Right lobe of liver (tissue), 6 donors: ENCODE measurements around the gene CARS1. TPM values are rescaled to one million over a fixed set of nuclear protein-coding genes. Genes with fewer than 3 reads are reported as not detected.

ENCODE experiments used
- ATAC-seq, 4 donors: fragments of 200-7000 bp; cut with Tn5 transposase; one replicate each; pipeline ENCODE4 v1.9.1; 2020; ENCODE audit warnings: mild to moderate bottlenecking in 4 of 4, moderate library complexity in 4 of 4
- DNase-seq, 3 donors: peaks; one replicate each; pipeline ENCODE4 v3.0.0-alpha.2; 2020
- H3K27ac ChIP-seq, 3 donors: fragments of 200-600 bp; one replicate each; pipeline ENCODE4 v1.8.0; 2022
- H3K27me3 ChIP-seq, 2 donors: fragments of 200-600 bp; one replicate each; pipeline ENCODE4 v1.8.0; 2022
- H3K36me3 ChIP-seq, 4 donors: fragments of 200-600 bp; sonication (generic) in 1 of 4; one replicate each; pipeline versions ENCODE4 v1.5.1 to v1.8.0; 2017 to 2022; ENCODE audit warnings: control low read depth in 1 of 4
- H3K4me1 ChIP-seq, 4 donors: fragments of 200-600 bp; sonication (generic) in 1 of 4; one replicate each; pipeline versions ENCODE4 v1.5.1 to v1.8.0; 2017 to 2022; ENCODE audit warnings: control low read depth in 1 of 4
- H3K4me3 ChIP-seq, 3 donors: fragments of 200-600 bp; one replicate each; pipeline ENCODE4 v1.8.0; 2022
- H3K9me3 ChIP-seq, 4 donors: fragments of 200-600 bp; sonication (generic) in 1 of 4; one replicate each; pipeline versions ENCODE4 v1.5.1 to v1.8.0; 2017 to 2022; ENCODE audit warnings: control low read depth in 1 of 4
- CTCF ChIP-seq, 4 donors: fragments of 200-600 bp in 3 of 4; fragments of 450-650 bp in 1 of 4; IDR thresholded peaks; one replicate each; pipeline versions ENCODE4 v1.5.1 to v1.8.0; 2016 to 2022; ENCODE audit warnings: antibody characterized with exemption in 4 of 4, mild to moderate bottlenecking in 2 of 4
- POLR2A ChIP-seq: fragments of 450-650 bp; IDR thresholded peaks from one replicate; pipeline ENCODE4 v1.6.1; 2017; ENCODE audit warnings: antibody characterized with exemption, mild to moderate bottlenecking
- WGBS: methylation state at CpG from one replicate; pipeline ENCODE4 v1.1.6; 2018; ENCODE audit warnings: low coverage, low lambda C conversion rate; ENCODE audit not compliant: insufficient coverage; ENCODE audit errors: missing lambda C conversion rate; 5-methylcytosine and 5-hydroxymethylcytosine counted together
- intact Hi-C, 2 donors: fragments of 100-400 bp; cut with DNase I; formaldehyde crosslinking; loops; one replicate each; pipeline versions ENCODE4 v1.11.2 to v1.14.1; 2022
- small RNA-seq, 2 experiments: library from RNA; depleted of rRNA; stranded (forward); fragments of <200 nt; gene quantifications; one replicate each; pipeline ENCODE3, GENCODE V24; 2016
- total RNA-seq, 6 experiments: library from RNA; depleted of rRNA in 2 of 6; stranded (reverse); fragments of >200 nt in 2 of 6; fragmentation: NEBNext Ultra II Directional in 3 of 6; extraction: Animal tissue kit (Norgen Biotek cat#: 25700) in 3 of 6; gene quantifications; one replicate each; pipeline versions ENCODE4 v1.1.0 to v1.2.4, GENCODE V29; 2016 to 2023
- donor health status: DM: no; HTN: yes; CAD: no.
- donor health status: DM: no; HTN: no; CAD: no.
- donor health status: DM: no; HTN: no; CAD: no.
- donor health status: DM: no; HTN: yes; CAD: no.
- donor health status: DM: no; HTN: yes; CAD: no.

Gene CARS1
- total RNA-seq, 6 experiments from 2014 or later: 17.3 to 44.7 (median 22.7) TPM

- no peak overlapping the region for H3K4me3 ChIP-seq
- H3K27ac ChIP-seq: no peak overlapping the region
- H3K36me3 ChIP-seq: peaks cover 0 to 100% (median 52%) of the 10 kb centered on the region in 4 donors
- H3K27me3 ChIP-seq: no peaks in the 10 kb centered on the region
- intact Hi-C loops: no loop called here
- no peaks in the 10 kb centered on the region for H3K4me1 ChIP-seq
- WGBS: 80% methylated on average over 2 of the region's 6 CpGs
- no peak for DNase-seq
- H3K9me3 ChIP-seq: no peaks in the 10 kb centered on the region
- TF ChIP-seq POLR2A: no peak
- no peak for ATAC-seq
Observed at GRCh38 chr11:2955906-2956476, 101.2 kb downstream of the CARS1 start.

DNA sequence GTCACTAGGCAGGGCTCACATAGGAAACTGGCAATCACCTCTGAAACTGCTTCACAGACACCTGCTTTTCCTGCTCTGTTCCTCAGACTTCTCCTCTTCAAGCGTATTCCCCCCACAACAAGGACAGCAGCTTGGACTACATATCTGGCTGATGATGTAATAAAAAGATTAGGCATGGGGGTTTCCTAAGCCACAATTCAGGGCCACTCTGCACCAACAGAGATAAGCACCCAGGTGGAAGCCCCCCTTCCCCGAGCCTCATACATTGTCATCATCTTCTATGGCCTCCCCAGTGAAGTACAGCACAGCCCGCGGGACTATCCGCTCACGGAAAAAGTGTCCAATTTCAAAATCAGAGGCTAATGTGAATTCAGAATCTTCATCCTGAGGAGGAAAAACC, 103.0 kb downstream of the CARS1 start:
- intact Hi-C loops: no loop called here
- Histone ChIP-seq H3K27me3 (no peaks in the 10 kb centered on the region), H3K4me3 (no peak overlapping the region), H3K27ac (no peak overlapping the region), H3K4me1 (no peaks in the 10 kb centered on the region), H3K36me3 (peaks cover 0 to 100% (median 50%) of the 10 kb centered on the region in 4 donors), H3K9me3 (no peaks in the 10 kb centered on the region)
- DNase-seq: no peak
- ATAC-seq: no peak
- TF ChIP-seq CTCF (IDR thresholded peaks at IDR 0.05): no peak
- no peak for TF ChIP-seq POLR2A
- WGBS: 100% methylated on average over 5 of the region's 6 CpGs

- no peak overlapping the region for H3K4me3 ChIP-seq
- DNase-seq: no peak
- TF ChIP-seq CTCF (IDR thresholded peaks at IDR 0.05): no peak
- TF ChIP-seq POLR2A: no peak
- 33% methylated on average over 3 of the region's 6 CpGs for WGBS
- no peak for ATAC-seq
- H3K4me1 ChIP-seq: no peaks in the 10 kb centered on the region
- H3K27me3 ChIP-seq: no peaks in the 10 kb centered on the region
- intact Hi-C loops: no loop called here
- H3K36me3 ChIP-seq: peaks cover 0 to 89% (median 43%) of the 10 kb centered on the region in 4 donors
- H3K9me3 ChIP-seq: no peaks in the 10 kb centered on the region
- no peak overlapping the region for H3K27ac ChIP-seq
Observed at GRCh38 chr11:2952290-2952689, 104.9 kb downstream of the CARS1 start.

DNA sequence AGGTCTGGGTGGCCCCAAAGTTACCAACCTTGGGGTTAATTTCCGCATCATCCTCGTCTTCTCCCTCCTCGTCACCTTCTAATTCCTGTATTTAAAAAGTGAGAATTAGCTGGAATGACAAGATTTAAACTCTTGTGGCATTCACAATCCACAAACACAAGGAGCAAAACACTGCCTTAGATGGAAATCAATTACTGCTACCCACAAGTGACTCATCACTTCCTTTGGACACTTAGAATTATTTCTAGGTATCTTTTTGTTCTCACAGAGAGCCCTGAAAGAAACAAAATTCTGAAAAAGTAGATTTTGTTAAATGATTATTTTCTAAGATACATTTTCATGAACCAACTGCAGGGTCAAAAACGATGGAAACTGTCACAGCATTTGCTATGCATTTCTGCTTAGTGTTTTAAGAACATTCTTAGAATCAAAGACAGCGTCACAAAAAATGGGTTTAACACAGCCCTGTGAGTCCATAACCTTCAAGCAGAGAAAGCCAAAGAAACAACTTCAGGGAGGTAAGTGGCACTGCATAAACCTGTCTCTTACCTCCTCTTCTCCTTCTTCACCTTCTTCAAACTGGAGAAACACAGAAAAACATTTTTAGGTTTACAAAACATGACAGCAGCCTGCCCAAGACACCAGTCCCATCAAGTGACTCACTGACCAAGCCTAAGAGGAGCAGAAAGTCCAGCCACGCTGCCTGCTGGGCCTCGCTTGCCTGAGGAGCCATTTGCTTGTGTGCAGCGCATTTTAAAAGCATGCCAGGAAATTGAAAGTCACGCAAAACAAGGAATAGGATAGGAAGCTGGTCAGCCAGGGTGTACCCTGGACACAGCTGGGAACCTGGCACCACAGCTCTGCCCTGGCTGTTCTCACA, 105.8 kb downstream of the CARS1 start:
- H3K36me3 ChIP-seq: peaks cover 0 to 81% (median 39%) of the 10 kb centered on the region in 4 donors
- DNase-seq (no peak), ATAC-seq (no peak)
- intact Hi-C loops: no loop called here
- no peaks in the 10 kb centered on the region for H3K9me3 ChIP-seq
- no peaks in the 10 kb centered on the region for H3K27me3 ChIP-seq
- TF ChIP-seq CTCF (IDR thresholded peaks at IDR 0.05): no peak
- no peak for TF ChIP-seq POLR2A
- H3K4me1 ChIP-seq: no peaks in the 10 kb centered on the region
- no peak overlapping the region for H3K27ac ChIP-seq
- H3K4me3 ChIP-seq: no peak overlapping the region
- WGBS: 72% methylated on average over 9 of the region's 9 CpGs

Small RNA genes lying within 50 kb of the gene (small RNA-seq; reads per million reads assigned to genes)
- 0 reads per million in 2 experiments for gene RNU1-91P
- 6.8 to 8.7 reads per million in 2 experiments for gene SNORA54

Other genes with a start within 250 kb of the CARS1 start
- 1 to 10 TPM; 2.2 to 8.0 (median 3.6) TPM for gene CDKN1C, start 171.6 kb downstream of the CARS1 start, total RNA-seq
- gene PHLDA2, start 128.0 kb downstream of the CARS1 start, total RNA-seq: 10 to 100 TPM in 2 of 6 experiments, 1 to 10 TPM in 1, under 1 TPM in 2, not detected in 1; 0.51 to 12.7 (median 5.9) TPM
- gene NAP1L4, start 65.1 kb downstream of the CARS1 start, total RNA-seq: 10 to 100 TPM; 37.6 to 76.0 (median 56.9) TPM
- gene OSBPL5, start 107.9 kb upstream of the CARS1 start, total RNA-seq: 1 to 10 TPM; 2.2 to 6.3 (median 3.4) TPM
- not detected for gene MRGPRG, start 161.4 kb upstream of the CARS1 start, total RNA-seq
- not detected for gene MRGPRE, start 175.0 kb upstream of the CARS1 start, total RNA-seq